Adipose tissue (tissue), 3 donors: ENCODE results near the gene GRHPR. TPM values are rescaled to one million over a fixed set of nuclear protein-coding genes. Genes with fewer than 3 reads are reported as not detected.

Experiments
- H3K27ac ChIP-seq: one replicate; pipeline ENCODE4 v1.5.1; 2013; ENCODE audit warnings: low read depth, low read length
- WGBS, 3 donors: extraction: QIAGEN DNeasy Blood & Tissue Kit; methylation state at CpG; one replicate each; pipeline ENCODE4 v1.1.7; 2013; 5-methylcytosine and 5-hydroxymethylcytosine counted together
- polyA plus RNA-seq, 3 donors: library from polyadenylated mRNA; stranded (reverse); fragments of 200-250 nt; gene quantifications; one replicate each; pipeline ENCODE4 v1.2.3, GENCODE V29; 2013
- donor health status: healthy with polysubstance abuse.
- donor health status: Bipolar disorder and iron deficiency.
- donor health status: healthy.

The GRHPR gene
- polyA plus RNA-seq = 100 to 1,000 TPM in 1 of 3 donors, 10 to 100 TPM in 2; 81.4 to 138 (median 86.8) TPM

GRCh38 chr9:37422289-37423104 lies at the start of gene GRHPR:
TSS of gene GRHPR (plus strand) at chr9:37422696. CDS start at chr9:37422751, 55 bp downstream.
- WGBS, 3 donors = 0 to 1% (median 1%) methylated on average over 53 to 56 of the region's 56 CpGs
- H3K27ac ChIP-seq = peak within 1 kb of the TSS; percentile 19

GRCh38 chr9:37372839-37373238 lies 49.7 kb upstream of the GRHPR start:
- 90 to 94% (median 91%) methylated on average over 3 of the region's 3 CpGs for WGBS, 3 donors
- H3K27ac ChIP-seq = no peak overlapping the region

GRCh38 chr9:37373621-37374020 lies 48.9 kb upstream of the GRHPR start:
- 84 to 100% (median 96%) methylated on average over 1 of the region's 1 CpG for WGBS, 3 donors
- no peak overlapping the region for H3K27ac ChIP-seq

- no peak overlapping the region for H3K27ac ChIP-seq
- 74 to 94% (median 89%) methylated on average over 6 of the region's 6 CpGs for WGBS, 3 donors
These were observed 47.6 kb upstream of the GRHPR start for GRCh38 chr9:37374892-37375291.

DNA sequence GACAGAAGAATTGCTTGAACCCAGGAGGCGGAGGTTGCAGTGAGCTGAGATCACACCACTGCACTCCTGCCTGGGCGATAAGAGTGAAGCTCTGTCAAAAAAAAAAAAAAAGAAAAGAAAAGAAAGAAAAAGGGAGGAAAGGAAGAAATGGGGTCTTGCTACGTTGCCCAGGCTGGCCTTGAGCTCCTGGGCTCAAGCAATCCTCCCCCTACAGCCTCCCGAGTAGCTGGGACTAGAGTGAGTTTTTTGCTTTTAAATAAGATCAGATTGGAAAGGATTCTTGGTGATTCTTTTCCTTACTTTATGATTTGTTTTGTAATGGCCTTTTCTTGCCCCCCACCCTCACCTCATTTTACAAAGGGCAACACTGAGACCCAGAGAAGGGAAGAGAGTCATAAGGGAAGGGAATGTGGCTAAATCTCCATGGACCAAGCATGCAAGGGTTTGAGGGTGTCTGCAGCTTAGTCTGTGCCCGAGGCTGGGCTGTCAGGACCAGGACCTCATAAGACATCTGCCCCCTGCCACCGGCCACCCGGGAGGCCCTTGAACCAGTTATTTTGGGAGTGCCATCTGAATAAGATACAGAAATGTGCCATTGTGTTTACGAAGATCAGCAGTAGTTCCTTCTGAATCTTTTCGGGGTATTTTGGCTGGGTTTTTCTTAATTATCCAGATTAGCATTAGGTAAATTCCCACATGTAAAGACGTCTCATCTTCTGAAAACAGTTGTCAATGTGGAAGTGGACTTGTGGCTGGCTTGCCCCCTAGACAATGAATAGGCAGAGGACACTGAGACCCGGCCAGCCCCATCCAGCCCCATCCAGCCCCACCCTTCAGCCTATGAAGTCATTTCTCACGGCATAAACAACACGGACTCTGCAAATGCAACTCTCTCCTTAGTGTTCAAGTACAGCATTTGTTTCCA lies 44.5 kb upstream of the GRHPR start:
- no peak overlapping the region for H3K27ac ChIP-seq
- 78 to 85% (median 80%) methylated on average over 13 of the region's 13 CpGs for WGBS, 3 donors

- H3K27ac ChIP-seq = no peak overlapping the region
- 88 to 90% (median 90%) methylated on average over 19 of the region's 19 CpGs for WGBS, 3 donors
These were observed 43.9 kb upstream of the GRHPR start for GRCh38 chr9:37378613-37379004.

- no peak overlapping the region for H3K27ac ChIP-seq
- 52 to 76% (median 62%) methylated on average over 2 of the region's 2 CpGs for WGBS, 3 donors
These were observed 42.7 kb upstream of the GRHPR start for GRCh38 chr9:37379835-37380234.

- H3K27ac ChIP-seq = no peak overlapping the region
- 84 to 87% (median 86%) methylated on average over 9 of the region's 9 CpGs for WGBS, 3 donors
These were observed 41.9 kb upstream of the GRHPR start for GRCh38 chr9:37380570-37380969.

GRCh38 chr9:37381094-37381741 lies 41.3 kb upstream of the GRHPR start:
- H3K27ac ChIP-seq = no peak overlapping the region
- 68 to 85% (median 85%) methylated on average over 11 of the region's 11 CpGs for WGBS, 3 donors

DNA sequence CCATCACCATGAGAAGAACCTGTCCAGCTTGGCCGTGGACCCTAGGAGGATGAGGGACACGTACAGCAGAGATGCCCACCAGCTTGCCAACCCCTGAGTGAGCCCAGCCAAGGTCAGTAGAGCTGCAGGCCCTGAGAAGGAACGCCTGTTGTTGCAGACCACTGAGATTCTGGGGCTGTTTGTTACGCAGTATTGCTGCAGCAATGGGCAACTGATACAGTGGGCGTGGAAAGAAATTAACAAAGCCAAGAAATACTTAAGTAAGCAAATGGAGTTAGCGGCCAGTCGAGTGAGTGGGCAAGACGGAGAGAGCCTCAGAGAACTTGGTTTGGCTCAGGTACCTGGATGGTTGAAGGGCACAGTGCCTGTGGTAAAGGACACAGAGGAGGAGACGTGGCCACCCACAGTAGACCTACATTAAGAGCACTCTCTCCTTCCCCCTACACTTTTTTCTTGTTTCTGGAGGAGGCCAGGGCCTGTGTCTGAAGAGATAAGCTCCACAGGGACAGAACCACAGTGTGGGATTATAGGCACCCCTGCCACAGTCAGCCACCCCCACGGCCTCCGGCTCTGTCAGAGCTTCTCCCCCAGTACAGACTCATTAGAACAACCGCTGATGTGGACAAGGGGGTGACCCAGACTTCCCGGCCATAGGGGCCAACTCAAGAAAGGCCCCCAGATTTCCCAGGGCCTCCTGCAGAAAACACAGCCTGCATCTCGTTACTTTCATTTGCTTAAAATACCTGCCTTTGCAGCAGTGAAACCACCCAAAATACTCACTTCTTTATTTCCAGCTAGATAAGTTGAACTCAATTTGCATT lies 40.1 kb upstream of the GRHPR start:
- no peak overlapping the region for H3K27ac ChIP-seq
- WGBS, 3 donors = 77 to 88% (median 86%) methylated on average over 14 of the region's 14 CpGs

- H3K27ac ChIP-seq = no peak overlapping the region
- WGBS, 3 donors = 51 to 80% (median 60%) methylated on average over 5 of the region's 5 CpGs
These were observed 39.5 kb upstream of the GRHPR start for GRCh38 chr9:37382982-37383357.

- 85 to 86% (median 86%) methylated on average over 6 of the region's 6 CpGs for WGBS, 3 donors
- H3K27ac ChIP-seq = no peak overlapping the region
These were observed 39.1 kb upstream of the GRHPR start for GRCh38 chr9:37383393-37383792.

DNA sequence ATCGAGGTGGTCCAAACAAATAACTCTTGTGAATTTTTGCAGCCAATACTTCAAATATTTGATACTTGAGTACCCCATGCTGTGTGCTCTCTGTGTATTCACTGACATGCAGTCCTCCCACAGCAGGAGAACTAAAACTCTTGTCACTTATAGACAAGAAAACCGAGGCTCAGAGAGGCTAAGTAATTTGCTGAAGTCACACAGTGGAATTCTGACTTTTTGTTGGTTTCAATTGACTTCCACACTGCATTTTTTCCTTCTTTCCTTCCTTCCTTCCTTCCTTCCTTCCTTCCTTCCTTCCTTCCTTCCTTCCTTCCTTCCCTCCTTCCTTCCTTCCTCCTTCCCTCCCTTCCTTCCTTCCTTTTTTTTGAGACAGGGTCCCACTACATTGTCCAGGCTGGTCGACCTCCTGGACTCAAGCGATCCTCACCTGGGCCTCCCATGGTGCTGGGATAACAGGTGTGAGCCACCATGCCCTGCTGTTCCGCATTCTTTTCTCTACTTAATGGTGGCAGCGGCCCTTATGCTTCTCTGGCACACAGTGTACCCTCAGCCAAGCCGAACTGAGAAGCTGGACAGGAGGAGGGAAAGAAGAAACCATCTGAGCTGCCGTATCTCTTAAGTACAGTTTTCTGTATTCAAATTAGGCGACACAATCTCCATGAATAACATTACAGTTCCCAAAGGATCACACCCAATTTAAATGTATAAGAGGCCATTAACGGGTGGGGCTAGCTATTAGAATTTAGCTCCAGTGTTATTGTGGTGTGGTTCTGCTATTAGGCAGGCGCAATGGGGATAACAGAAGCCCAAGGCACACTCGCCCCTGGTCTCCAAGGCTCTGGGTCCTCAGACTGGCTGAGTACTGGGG lies 38.4 kb upstream of the GRHPR start:
- WGBS, 3 donors = 88 to 92% (median 92%) methylated on average over 12 of the region's 12 CpGs
- no peak overlapping the region for H3K27ac ChIP-seq

- whole genome bisulfite sequencing, 3 donors = 72 to 89% (median 86%) methylated on average over 6 of the region's 6 CpGs
- no peak overlapping the region for H3K27ac ChIP-seq
These were observed 37.2 kb upstream of the GRHPR start for GRCh38 chr9:37385286-37385685.

- no peak overlapping the region for H3K27ac ChIP-seq
- 79 to 89% (median 82%) methylated on average over 10 of the region's 10 CpGs for WGBS, 3 donors
These were observed 35.5 kb upstream of the GRHPR start for GRCh38 chr9:37386988-37387387.

GRCh38 chr9:37390759-37391158 lies 31.7 kb upstream of the GRHPR start:
- H3K27ac ChIP-seq = no peak overlapping the region
- WGBS, 3 donors = 23 to 41% (median 38%) methylated on average over 7 of the region's 7 CpGs

DNA sequence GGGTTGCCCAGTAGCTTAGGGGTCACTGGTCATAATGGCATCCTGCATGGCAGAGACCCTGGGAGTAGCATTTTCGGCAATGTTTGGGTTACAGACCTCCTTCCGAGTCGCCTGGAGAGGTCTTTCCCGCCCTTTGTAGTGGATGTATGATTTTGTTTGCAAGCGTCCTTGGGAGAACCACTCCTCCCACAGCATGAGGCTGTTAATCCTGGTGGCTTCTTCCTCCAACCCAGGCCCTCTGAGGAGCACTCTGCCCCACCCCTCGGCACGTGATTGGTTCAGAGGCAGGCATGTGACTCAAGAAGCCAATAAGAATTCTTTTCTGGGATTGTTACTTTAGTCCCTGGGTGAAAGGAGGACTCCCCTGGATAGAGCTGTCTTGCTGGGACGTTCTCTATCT lies 30.2 kb upstream of the GRHPR start:
- no peak overlapping the region for H3K27ac ChIP-seq
- 80 to 85% (median 80%) methylated on average over 8 of the region's 8 CpGs for WGBS, 3 donors
